ENCODE measurements around the gene FAM83B. TPM values are rescaled to one million over a fixed set of nuclear protein-coding genes. Genes with fewer than 3 reads are reported as not detected.

FAM83B gene
- total and polyA plus RNA-seq, 10 of the 15 experiments (the other 5 are each of a cell fraction or from before 2014, with no cell fraction given): 0.05 TPM; not detected in 9

DNA sequence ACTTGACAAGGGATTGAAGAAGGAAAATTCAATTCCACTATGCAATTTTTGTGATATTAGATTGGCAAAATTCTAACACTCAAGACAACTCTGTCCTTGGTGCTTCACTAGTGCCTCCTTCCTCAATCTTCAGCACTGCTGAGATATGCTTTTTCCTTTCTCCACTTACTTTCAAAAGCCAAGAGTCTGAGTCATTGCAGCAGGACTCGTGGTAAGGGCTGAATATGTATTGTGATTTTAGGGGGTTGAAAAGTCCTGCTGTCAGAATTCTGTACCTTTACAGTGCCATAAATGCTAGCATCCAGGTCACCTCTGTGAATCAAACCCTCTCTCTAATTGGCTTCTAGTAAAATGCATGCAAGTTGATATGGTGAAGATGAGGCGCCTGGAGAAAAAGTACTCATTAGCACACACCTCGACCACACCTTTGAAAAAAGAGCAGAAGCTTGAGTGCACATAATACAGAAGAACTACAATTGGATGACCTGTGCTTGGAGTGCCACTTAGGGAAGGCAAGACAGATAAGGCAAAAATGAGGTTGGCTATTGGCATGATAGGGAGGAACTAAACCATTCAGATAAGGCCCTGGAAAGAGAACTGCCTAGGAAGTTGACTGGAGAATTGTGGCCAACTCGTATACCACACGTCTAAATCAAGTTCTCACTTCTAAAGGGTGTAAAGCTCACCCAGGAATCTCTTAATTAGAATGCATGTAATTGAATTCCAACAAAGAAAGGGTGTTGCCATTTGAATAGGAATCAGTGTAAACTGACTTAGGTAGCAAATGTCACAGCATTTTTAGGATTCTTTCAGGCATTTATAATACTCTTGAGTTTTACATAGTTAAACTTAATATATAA, 43.6 kb upstream of the FAM83B start:
- Histone ChIP-seq H2AFZ (ENCODE audit: control insufficient read depth, low read depth, low read length) (no peak overlapping the region), H3K4me1 (ENCODE audit: control insufficient read depth, insufficient read depth, low read length) (no peaks in the 10 kb centered on the region), H3K27ac (ENCODE audit: control insufficient read depth, insufficient read depth) (no peak overlapping the region), H3K27me3 (replicated peaks in 1 of 2; ENCODE audit: control insufficient read depth in 2 of 2, insufficient read depth in 2 of 2, low read length in 1 of 2) (no peaks in the 10 kb centered on the region), H3K4me3 (no peak overlapping the region), H3K79me2 (ENCODE audit: control insufficient read depth, insufficient read depth, low read length) (no peaks in the 10 kb centered on the region), H4K20me1 (ENCODE audit: control insufficient read depth, insufficient read depth) (no peaks in the 10 kb centered on the region), H3K9me3 (replicated peaks; ENCODE audit: control insufficient read depth, insufficient read depth, low read length) (no peaks in the 10 kb centered on the region), H3K4me2 (ENCODE audit: control insufficient read depth, insufficient read depth) (no peak overlapping the region), H3K9ac (ENCODE audit: control insufficient read depth, insufficient read depth, low read length) (no peak overlapping the region), H3K36me3 (ENCODE audit: control insufficient read depth in 2 of 2, insufficient read depth in 2 of 2, low read length in 1 of 2) (no peaks in the 10 kb centered on the region)
- ChIA-PET SMC1A (ENCODE audit: uncharacterized antibody, unreplicated experiment) (interaction anchor here (0.6 kb wide), 1 partner anchor 123 kb away, joined by 3 read pairs; no protein-coding TSS in a partner anchor), CTCF (interaction anchor here (1.8 kb wide), 1 partner anchor 85 kb away, joined by 7 read pairs; no protein-coding TSS in a partner anchor), RAD21 (ENCODE audit: unreplicated experiment) (interaction anchor here (1.4 kb wide), 1 partner anchor 85 kb away, joined by 5 read pairs; no protein-coding TSS in a partner anchor), POLR2A (no interaction called here)
- TF ChIP-seq ETV6 (conservative IDR thresholded peaks at IDR 0.05 in 1 of 2, IDR thresholded peaks at IDR 0.05 in 1 of 2; ENCODE audit: borderline replicate concordance in 1 of 2, low read depth in 1 of 2) (no peak), HCFC1 (IDR thresholded peaks at IDR 0.05; ENCODE audit: low read length) (no peak), CEBPB (IDR thresholded peaks at IDR 0.05; ENCODE audit: borderline replicate concordance in 1 of 2, low read depth in 2 of 2, low read length in 2 of 2) (no peak), CHD1 (IDR thresholded peaks at IDR 0.05; ENCODE audit: low read depth, low read length) (no peak), CBFB (IDR thresholded peaks at IDR 0.05; ENCODE audit: low read depth) (no peak), ZNF24 (IDR thresholded peaks at IDR 0.05) (no peak), STAT3 (IDR thresholded peaks at IDR 0.05; ENCODE audit: low read depth, low read length) (no peak), SIN3A (IDR thresholded peaks at IDR 0.05; ENCODE audit: low read depth, low read length) (no peak)
- TF ChIP-seq, protein P1, sequence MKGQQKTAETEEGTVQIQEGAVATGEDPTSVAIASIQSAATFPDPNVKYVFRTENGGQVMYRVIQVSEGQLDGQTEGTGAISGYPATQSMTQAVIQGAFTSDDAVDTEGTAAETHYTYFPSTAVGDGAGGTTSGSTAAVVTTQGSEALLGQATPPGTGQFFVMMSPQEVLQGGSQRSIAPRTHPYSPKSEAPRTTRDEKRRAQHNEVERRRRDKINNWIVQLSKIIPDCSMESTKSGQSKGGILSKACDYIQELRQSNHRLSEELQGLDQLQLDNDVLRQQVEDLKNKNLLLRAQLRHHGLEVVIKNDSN (IDR thresholded peaks at IDR 0.05; ENCODE audit: borderline replicate concordance, extremely low read length, insufficient read depth, low read depth, low read length): no peak
- TF ChIP-seq, protein P2, sequence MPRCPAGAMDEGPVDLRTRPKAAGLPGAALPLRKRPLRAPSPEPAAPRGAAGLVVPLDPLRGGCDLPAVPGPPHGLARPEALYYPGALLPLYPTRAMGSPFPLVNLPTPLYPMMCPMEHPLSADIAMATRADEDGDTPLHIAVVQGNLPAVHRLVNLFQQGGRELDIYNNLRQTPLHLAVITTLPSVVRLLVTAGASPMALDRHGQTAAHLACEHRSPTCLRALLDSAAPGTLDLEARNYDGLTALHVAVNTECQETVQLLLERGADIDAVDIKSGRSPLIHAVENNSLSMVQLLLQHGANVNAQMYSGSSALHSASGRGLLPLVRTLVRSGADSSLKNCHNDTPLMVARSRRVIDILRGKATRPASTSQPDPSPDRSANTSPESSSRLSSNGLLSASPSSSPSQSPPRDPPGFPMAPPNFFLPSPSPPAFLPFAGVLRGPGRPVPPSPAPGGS (IDR thresholded peaks at IDR 0.05; ENCODE audit: borderline replicate concordance, insufficient read depth, low read depth, low read length, poor library complexity, severe bottlenecking): no peak
- TF ChIP-seq, protein P3, sequence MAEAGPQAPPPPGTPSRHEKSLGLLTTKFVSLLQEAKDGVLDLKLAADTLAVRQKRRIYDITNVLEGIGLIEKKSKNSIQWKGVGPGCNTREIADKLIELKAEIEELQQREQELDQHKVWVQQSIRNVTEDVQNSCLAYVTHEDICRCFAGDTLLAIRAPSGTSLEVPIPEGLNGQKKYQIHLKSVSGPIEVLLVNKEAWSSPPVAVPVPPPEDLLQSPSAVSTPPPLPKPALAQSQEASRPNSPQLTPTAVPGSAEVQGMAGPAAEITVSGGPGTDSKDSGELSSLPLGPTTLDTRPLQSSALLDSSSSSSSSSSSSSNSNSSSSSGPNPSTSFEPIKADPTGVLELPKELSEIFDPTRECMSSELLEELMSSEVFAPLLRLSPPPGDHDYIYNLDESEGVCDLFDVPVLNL (IDR thresholded peaks at IDR 0.05; ENCODE audit: low read depth, low read length): no peak
- TF ChIP-seq, protein P4, sequence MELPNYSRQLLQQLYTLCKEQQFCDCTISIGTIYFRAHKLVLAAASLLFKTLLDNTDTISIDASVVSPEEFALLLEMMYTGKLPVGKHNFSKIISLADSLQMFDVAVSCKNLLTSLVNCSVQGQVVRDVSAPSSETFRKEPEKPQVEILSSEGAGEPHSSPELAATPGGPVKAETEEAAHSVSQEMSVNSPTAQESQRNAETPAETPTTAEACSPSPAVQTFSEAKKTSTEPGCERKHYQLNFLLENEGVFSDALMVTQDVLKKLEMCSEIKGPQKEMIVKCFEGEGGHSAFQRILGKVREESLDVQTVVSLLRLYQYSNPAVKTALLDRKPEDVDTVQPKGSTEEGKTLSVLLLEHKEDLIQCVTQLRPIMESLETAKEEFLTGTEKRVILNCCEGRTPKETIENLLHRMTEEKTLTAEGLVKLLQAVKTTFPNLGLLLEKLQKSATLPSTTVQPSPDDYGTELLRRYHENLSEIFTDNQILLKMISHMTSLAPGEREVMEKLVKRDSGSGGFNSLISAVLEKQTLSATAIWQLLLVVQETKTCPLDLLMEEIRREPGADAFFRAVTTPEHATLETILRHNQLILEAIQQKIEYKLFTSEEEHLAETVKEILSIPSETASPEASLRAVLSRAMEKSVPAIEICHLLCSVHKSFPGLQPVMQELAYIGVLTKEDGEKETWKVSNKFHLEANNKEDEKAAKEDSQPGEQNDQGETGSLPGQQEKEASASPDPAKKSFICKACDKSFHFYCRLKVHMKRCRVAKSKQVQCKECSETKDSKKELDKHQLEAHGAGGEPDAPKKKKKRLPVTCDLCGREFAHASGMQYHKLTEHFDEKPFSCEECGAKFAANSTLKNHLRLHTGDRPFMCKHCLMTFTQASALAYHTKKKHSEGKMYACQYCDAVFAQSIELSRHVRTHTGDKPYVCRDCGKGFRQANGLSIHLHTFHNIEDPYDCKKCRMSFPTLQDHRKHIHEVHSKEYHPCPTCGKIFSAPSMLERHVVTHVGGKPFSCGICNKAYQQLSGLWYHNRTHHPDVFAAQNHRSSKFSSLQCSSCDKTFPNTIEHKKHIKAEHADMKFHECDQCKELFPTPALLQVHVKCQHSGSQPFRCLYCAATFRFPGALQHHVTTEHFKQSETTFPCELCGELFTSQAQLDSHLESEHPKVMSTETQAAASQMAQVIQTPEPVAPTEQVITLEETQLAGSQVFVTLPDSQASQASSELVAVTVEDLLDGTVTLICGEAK (IDR thresholded peaks at IDR 0.05; ENCODE audit: borderline replicate concordance): no peak
- intact Hi-C loops (cut with micrococcal nuclease; ENCODE audit: unreplicated experiment) (no loop called here), in situ Hi-C loops (cut with MboI) (no loop called here)
- WGBS (ENCODE audit: insufficient coverage, insufficient replicate concordance, low lambda C conversion rate, missing lambda C conversion rate): 27% methylated on average over 5 of the region's 5 CpGs
- no TSS peak for BruUV-seq (replicated peaks)
- ATAC-seq (no peak), DNase-seq (ENCODE audit: low read depth, low spot score) (no peak), FAIRE-seq (no peak)

All from GM12878 (cell line).